NAMALWA (cell line): ENCODE data around the gene GRIK5.

ENCODE experiments used
- DNase-seq: peaks from one replicate; pipeline ENCODE4 v3.0.0-alpha.2; 2015; ENCODE audit warnings: low spot score

Gene GRIK5

DNA sequence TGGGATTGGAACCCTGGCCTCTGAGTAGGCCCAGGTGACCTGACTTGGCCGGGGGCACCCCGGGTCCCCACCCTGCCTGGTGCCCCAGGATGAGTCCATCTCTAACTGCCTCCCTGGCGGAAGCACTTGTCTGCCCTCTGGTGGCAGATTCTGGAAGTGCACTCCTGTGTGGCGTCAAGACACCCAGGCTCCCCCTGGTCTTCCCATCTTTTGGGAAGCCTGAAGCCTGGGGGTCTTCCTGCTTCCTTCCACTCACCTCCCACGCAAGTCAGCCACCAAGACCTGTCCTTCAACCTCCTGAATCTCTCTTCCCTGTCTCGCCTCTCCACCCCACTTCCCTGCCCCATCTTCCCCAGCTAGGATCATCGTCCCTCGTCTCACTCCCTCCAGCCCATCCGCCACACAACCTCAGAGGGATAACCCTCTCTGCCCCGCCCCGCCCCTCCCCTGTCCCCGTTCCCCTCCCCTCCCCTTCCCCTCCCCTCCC, 118.3 kb downstream of the GRIK5 start:
- DNase-seq: peak; percentile 87
